Activated CD8-positive, alpha-beta memory T cell treated with anti-CD3 and anti-CD28 coated beads, Interleukin-2, amount 10 ng/mL, durations not matched to agents 7 days and 5 days (primary cell): ENCODE measurements around the gene TSPAN13. TPM values are rescaled to one million over a fixed set of nuclear protein-coding genes. Genes with fewer than 3 reads are reported as not detected.

ENCODE experiments used
- ATAC-seq: fragments of 150-1000 bp; cut with Tn5 transposase; one replicate; pipeline ENCODE4 v1.10.0; 2021; ENCODE audit warnings: moderate library complexity
- CTCF ChIA-PET: fragments of 350-600 bp; sonication (Branson Sonifier 250); formaldehyde crosslinking; loops from one replicate; lab custom pipeline; 2021; ENCODE audit warnings: antibody characterized with exemption; lab: Charles Lee
- DNase-seq: peaks from one replicate; pipeline ENCODE4 v3.0.0-alpha.2; 2020
- H3K27ac Mint-ChIP-seq: one replicate; pipeline ENCODE4 v1.8.0; 2021; ENCODE audit warnings: mild to moderate bottlenecking, mixed read lengths
- H3K27me3 Mint-ChIP-seq: one replicate; pipeline ENCODE4 v1.8.0; 2021; ENCODE audit warnings: mixed read lengths
- H3K36me3 Mint-ChIP-seq: one replicate; pipeline ENCODE4 v1.8.0; 2021; ENCODE audit warnings: mild to moderate bottlenecking, mixed read lengths
- H3K4me1 Mint-ChIP-seq: one replicate; pipeline ENCODE4 v1.8.0; 2021; ENCODE audit warnings: mixed read lengths
- H3K4me3 Mint-ChIP-seq: one replicate; pipeline ENCODE4 v1.8.0; 2021; ENCODE audit warnings: mild to moderate bottlenecking, moderate library complexity, mixed read lengths
- H3K9me3 Mint-ChIP-seq: one replicate; pipeline ENCODE4 v1.8.0; 2022; ENCODE audit warnings: low read depth, mixed read lengths
- total RNA-seq, 2 experiments: library from RNA; stranded (reverse); gene quantifications; one replicate each; pipeline ENCODE4 v1.2.3, GENCODE V29; 2021

Gene TSPAN13
- total RNA-seq, result 1 to 10 TPM in 1 of 2 experiments, under 1 TPM in 1; 0.41 to 2.7 TPM

GRCh38 chr7:16753102-16753931, at the start of gene TSPAN13:
TSPAN13 (plus strand) TSS chr7:16753755; CDS start chr7:16753968, 213 bp downstream.
- CTCF ChIA-PET, result no interaction called here
- Mint-ChIP-seq H3K27ac (no peak within 1 kb of the TSS), H3K36me3 (no peaks in the 10 kb centered on the region), H3K4me3 (peak within 1 kb of the TSS; percentile 64), H3K4me1 (peaks cover 10% of the 10 kb centered on the region), H3K27me3 (peaks cover 31% of the 10 kb centered on the region), H3K9me3 (no peaks in the 10 kb centered on the region)
- DNase-seq (peak; percentile 82), ATAC-seq (peak; percentile 95)

GRCh38 chr7:16708511-16708910, 45.0 kb upstream of the TSPAN13 start:
- H3K27ac Mint-ChIP-seq, result no peak overlapping the region
- H3K9me3 Mint-ChIP-seq, result no peaks in the 10 kb centered on the region
- H3K4me3 Mint-ChIP-seq, result no peak overlapping the region
- peaks cover 50% of the 10 kb centered on the region for H3K36me3 Mint-ChIP-seq
- DNase-seq (no peak), ATAC-seq (no peak)
- CTCF ChIA-PET, result no interaction called here
- H3K4me1 Mint-ChIP-seq, result peaks cover 18% of the 10 kb centered on the region
- H3K27me3 Mint-ChIP-seq, result no peaks in the 10 kb centered on the region

- peaks cover 18% of the 10 kb centered on the region for H3K4me1 Mint-ChIP-seq
- H3K36me3 Mint-ChIP-seq, result peaks cover 45% of the 10 kb centered on the region
- ATAC-seq, result no peak
- H3K4me3 Mint-ChIP-seq, result no peak overlapping the region
- no peak overlapping the region for H3K27ac Mint-ChIP-seq
- no peak for DNase-seq
- CTCF ChIA-PET, result no interaction called here
- no peaks in the 10 kb centered on the region for H3K27me3 Mint-ChIP-seq
- H3K9me3 Mint-ChIP-seq, result no peaks in the 10 kb centered on the region
Measured at GRCh38 chr7:16708980-16709379, 44.6 kb upstream of the TSPAN13 start.

DNA sequence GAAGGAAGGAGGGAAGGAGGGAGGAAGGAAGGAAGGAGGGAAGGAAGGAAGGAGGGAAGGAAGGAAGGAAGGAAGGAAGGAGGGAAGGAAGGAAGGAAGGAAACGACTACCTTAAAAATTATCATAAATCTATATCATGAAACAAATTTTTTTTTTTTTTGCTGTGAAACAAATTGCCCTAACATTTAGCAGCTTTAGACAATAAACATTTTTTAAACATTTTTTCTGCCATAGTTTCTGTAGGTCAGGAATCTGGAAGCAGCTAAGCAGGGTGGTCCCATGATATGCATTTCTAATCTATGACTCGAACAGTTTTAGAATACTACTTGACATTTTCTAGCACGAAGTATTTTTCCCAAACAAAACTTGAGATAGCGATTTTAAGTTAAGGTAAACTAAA, 42.9 kb upstream of the TSPAN13 start:
- Mint-ChIP-seq H3K4me3 (no peak overlapping the region), H3K36me3 (peaks cover 38% of the 10 kb centered on the region), H3K9me3 (no peaks in the 10 kb centered on the region), H3K27ac (no peak overlapping the region), H3K4me1 (peaks cover 18% of the 10 kb centered on the region), H3K27me3 (no peaks in the 10 kb centered on the region)
- DNase-seq (no peak), ATAC-seq (no peak)
- CTCF ChIA-PET, result no interaction called here

DNA sequence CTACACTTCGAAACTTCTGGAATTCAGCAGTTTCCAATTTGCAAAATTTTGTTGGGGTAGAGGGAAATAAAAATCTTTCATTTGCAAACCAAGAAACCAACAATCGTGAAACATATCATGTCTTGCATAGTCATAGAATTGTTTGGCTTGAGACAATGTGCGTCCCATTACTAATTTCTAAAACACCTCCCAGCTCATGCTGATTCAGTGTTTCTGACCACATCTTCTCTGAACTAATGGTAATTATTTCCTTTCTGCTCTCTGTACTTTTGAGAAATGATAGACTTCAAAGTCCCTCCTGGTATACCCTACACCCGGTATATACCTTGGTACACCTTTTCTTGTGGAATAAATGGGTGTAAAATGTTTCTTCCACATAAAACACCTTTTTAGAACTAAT, 41.8 kb upstream of the TSPAN13 start:
- peak; percentile 47 for ATAC-seq
- Mint-ChIP-seq H3K4me3 (no peak overlapping the region), H3K9me3 (no peaks in the 10 kb centered on the region), H3K27me3 (no peaks in the 10 kb centered on the region), H3K36me3 (peaks cover 31% of the 10 kb centered on the region), H3K27ac (no peak overlapping the region), H3K4me1 (peaks cover 18% of the 10 kb centered on the region)
- no peak for DNase-seq
- CTCF ChIA-PET, result interaction anchor here (0.7 kb wide), 1 partner anchor 184 kb away, joined by 3 read pairs; no protein-coding TSS in a partner anchor

DNA sequence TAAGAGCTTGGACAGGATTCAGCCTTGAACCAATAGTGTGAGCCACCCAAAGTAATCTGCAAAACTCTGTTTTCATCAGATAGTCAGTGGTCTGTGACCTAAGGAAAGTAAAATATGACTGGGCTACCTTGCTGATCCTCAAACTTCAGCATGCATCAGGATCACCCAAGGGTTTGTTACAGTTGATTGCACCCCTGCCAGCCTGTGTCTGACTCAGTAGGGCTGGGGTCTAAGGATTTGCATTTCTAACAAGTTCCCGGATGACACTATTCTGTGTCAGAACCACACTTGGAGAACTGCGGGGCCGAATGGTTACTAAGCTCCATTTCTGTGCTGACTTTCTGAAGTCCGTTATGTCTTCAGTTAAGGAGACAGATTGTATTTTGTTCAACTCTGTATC, 40.6 kb upstream of the TSPAN13 start:
- ATAC-seq (no peak), DNase-seq (no peak)
- Mint-ChIP-seq H3K27ac (no peak overlapping the region), H3K27me3 (no peaks in the 10 kb centered on the region), H3K4me3 (no peak overlapping the region), H3K9me3 (no peaks in the 10 kb centered on the region), H3K4me1 (peaks cover 18% of the 10 kb centered on the region), H3K36me3 (peaks cover 24% of the 10 kb centered on the region)
- CTCF ChIA-PET, result no interaction called here

GRCh38 chr7:16715928-16716327, 37.6 kb upstream of the TSPAN13 start:
- H3K9me3 Mint-ChIP-seq, result no peaks in the 10 kb centered on the region
- H3K4me3 Mint-ChIP-seq, result no peak overlapping the region
- peaks cover 10% of the 10 kb centered on the region for H3K4me1 Mint-ChIP-seq
- CTCF ChIA-PET, result no interaction called here
- peaks cover 15% of the 10 kb centered on the region for H3K36me3 Mint-ChIP-seq
- DNase-seq (no peak), ATAC-seq (no peak)
- H3K27me3 Mint-ChIP-seq, result no peaks in the 10 kb centered on the region
- H3K27ac Mint-ChIP-seq, result no peak overlapping the region

DNA sequence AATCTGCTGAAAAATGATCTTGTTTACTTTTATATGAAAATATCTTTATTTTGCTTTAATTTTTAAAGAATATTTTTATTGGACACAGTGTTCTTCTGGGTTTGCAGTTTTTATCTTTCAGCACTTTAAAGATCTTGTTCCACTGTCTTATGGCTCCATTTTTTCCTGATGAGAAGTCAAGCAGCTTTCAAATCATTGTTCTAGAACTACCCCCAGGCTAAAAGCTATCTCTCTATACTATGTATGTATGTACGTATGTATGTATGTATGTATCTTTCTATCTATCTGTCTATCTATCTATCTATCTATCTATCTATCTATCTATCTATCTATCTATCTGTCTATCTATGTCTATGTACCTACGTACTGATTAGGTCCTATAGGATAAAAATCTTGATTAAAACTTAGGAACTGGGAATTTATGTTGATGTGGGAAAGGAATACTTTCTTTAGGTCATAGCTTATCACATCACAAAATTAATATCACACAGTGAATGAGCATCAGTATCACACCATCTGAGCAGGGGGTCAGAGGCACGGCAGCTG, 35.4 kb upstream of the TSPAN13 start:
- Mint-ChIP-seq H3K9me3 (no peaks in the 10 kb centered on the region), H3K36me3 (peaks cover 5% of the 10 kb centered on the region), H3K4me1 (no peaks in the 10 kb centered on the region), H3K27ac (no peak overlapping the region), H3K27me3 (no peaks in the 10 kb centered on the region), H3K4me3 (no peak overlapping the region)
- CTCF ChIA-PET, result no interaction called here
- no peak for ATAC-seq
- DNase-seq, result no peak

DNA sequence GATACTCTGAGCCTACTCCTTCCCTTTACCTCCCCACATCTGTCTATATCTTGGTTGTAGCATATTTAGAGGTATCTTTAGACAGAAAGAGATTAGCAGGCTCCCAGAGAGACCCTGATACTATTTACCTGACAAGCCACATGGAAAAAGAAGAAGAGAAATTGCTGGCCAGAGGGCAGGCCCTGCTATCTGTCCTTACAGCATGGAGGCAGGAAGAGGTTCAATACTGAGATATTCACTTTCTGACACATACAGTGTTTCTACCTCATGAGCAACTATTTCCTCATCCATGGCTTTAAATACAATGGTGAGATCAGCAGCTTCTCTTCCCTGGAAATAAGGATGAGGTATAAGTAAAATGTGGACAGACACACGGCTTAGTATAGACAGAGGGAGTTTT, 33.9 kb upstream of the TSPAN13 start:
- Mint-ChIP-seq H3K4me1 (no peaks in the 10 kb centered on the region), H3K27me3 (no peaks in the 10 kb centered on the region), H3K27ac (no peak overlapping the region), H3K36me3 (peaks cover 5% of the 10 kb centered on the region), H3K4me3 (no peak overlapping the region), H3K9me3 (no peaks in the 10 kb centered on the region)
- CTCF ChIA-PET, result no interaction called here
- DNase-seq, result no peak
- no peak for ATAC-seq

GRCh38 chr7:16721541-16721940, 32.0 kb upstream of the TSPAN13 start:
- CTCF ChIA-PET, result no interaction called here

GRCh38 chr7:16724344-16724743, 29.2 kb upstream of the TSPAN13 start:
- Mint-ChIP-seq H3K9me3 (no peaks in the 10 kb centered on the region), H3K27ac (no peak overlapping the region), H3K36me3 (no peaks in the 10 kb centered on the region), H3K4me3 (no peak overlapping the region), H3K27me3 (no peaks in the 10 kb centered on the region), H3K4me1 (no peaks in the 10 kb centered on the region)
- DNase-seq (no peak), ATAC-seq (no peak)
- CTCF ChIA-PET, result no interaction called here

More at GRCh38 chr7:16721541-16721940, 32.0 kb upstream of the TSPAN13 start:
- Mint-ChIP-seq H3K4me1 (no peaks in the 10 kb centered on the region), H3K27me3 (no peaks in the 10 kb centered on the region), H3K4me3 (no peak overlapping the region), H3K36me3 (peaks cover 2% of the 10 kb centered on the region), H3K27ac (no peak overlapping the region), H3K9me3 (no peaks in the 10 kb centered on the region)
- DNase-seq (no peak), ATAC-seq (no peak)

- no peaks in the 10 kb centered on the region for H3K27me3 Mint-ChIP-seq
Measured at GRCh38 chr7:16726189-16726588, 27.4 kb upstream of the TSPAN13 start.

GRCh38 chr7:16727736-16728135, 25.8 kb upstream of the TSPAN13 start:
- H3K27me3 Mint-ChIP-seq, result no peaks in the 10 kb centered on the region
- no peaks in the 10 kb centered on the region for H3K9me3 Mint-ChIP-seq
- ATAC-seq (no peak), DNase-seq (no peak)
- H3K27ac Mint-ChIP-seq, result no peak overlapping the region
- no peaks in the 10 kb centered on the region for H3K36me3 Mint-ChIP-seq
- no peaks in the 10 kb centered on the region for H3K4me1 Mint-ChIP-seq
- CTCF ChIA-PET, result no interaction called here
- no peak overlapping the region for H3K4me3 Mint-ChIP-seq

More at GRCh38 chr7:16726189-16726588, 27.4 kb upstream of the TSPAN13 start:
- CTCF ChIA-PET, result no interaction called here
- ATAC-seq, result no peak
- no peak overlapping the region for H3K27ac Mint-ChIP-seq
- no peaks in the 10 kb centered on the region for H3K4me1 Mint-ChIP-seq
- H3K4me3 Mint-ChIP-seq, result no peak overlapping the region
- no peaks in the 10 kb centered on the region for H3K9me3 Mint-ChIP-seq
- DNase-seq, result no peak
- no peaks in the 10 kb centered on the region for H3K36me3 Mint-ChIP-seq

DNA sequence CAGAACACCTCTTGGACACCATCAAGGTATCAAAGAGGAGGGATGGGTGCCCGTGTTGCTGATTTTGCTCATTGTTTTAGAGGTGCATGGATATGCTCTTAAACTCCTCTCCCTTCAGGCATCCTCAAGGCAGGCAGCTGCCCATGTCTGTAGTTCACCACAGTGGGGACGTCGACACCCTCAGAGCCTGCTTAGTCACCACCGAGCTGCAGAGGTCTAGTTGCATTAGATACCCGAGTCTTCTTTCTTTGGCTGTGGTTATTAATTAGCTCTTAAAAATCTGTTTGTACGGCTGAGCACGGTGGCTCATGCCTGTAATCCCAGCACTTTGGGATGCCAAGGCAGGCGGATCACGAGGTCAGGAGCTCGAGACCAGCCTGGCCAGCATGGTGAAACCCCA, 24.7 kb upstream of the TSPAN13 start:
- no peak for ATAC-seq
- H3K4me3 Mint-ChIP-seq, result no peak overlapping the region
- H3K9me3 Mint-ChIP-seq, result no peaks in the 10 kb centered on the region
- CTCF ChIA-PET, result no interaction called here
- no peak overlapping the region for H3K27ac Mint-ChIP-seq
- no peak for DNase-seq
- H3K27me3 Mint-ChIP-seq, result no peaks in the 10 kb centered on the region
- no peaks in the 10 kb centered on the region for H3K36me3 Mint-ChIP-seq
- H3K4me1 Mint-ChIP-seq, result no peaks in the 10 kb centered on the region
